ENCODE results near the gene BMP5. TPM values are rescaled to one million over a fixed set of nuclear protein-coding genes. Genes with fewer than 3 reads are reported as not detected.
"Not testable (repeated sequence)": the region's sequence is repeated elsewhere in the genome, so short reads cannot be mapped to it uniquely, and the experiment has no call there.

Gene BMP5
- not detected for total RNA-seq

- POLR2A ChIA-PET, result no interaction called here
Observed at GRCh38 chr6:55875400-55875799, at the start of gene BMP5. BMP5 (minus strand) TSS chr6:55875590; CDS start chr6:55874865, 725 bp downstream.

GRCh38 chr6:55922406-55922805 is 47.0 kb upstream of the BMP5 start:
- POLR2A ChIA-PET, result no interaction called here
- CTCF ChIA-PET, result no interaction called here

More at GRCh38 chr6:55875400-55875799, at the start of gene BMP5:
- CTCF ChIA-PET, result no interaction called here

- POLR2A ChIA-PET, result no interaction called here
- CTCF ChIA-PET, result no interaction called here
Observed at GRCh38 chr6:55919716-55920308, 44.4 kb upstream of the BMP5 start.

GRCh38 chr6:55918639-55919038 is 43.2 kb upstream of the BMP5 start:
- POLR2A ChIA-PET, result no interaction called here

GRCh38 chr6:55917751-55918415 is 42.5 kb upstream of the BMP5 start:
- POLR2A ChIA-PET, result no interaction called here
- CTCF ChIA-PET, result no interaction called here

More at GRCh38 chr6:55918639-55919038, 43.2 kb upstream of the BMP5 start:
- CTCF ChIA-PET, result no interaction called here

DNA sequence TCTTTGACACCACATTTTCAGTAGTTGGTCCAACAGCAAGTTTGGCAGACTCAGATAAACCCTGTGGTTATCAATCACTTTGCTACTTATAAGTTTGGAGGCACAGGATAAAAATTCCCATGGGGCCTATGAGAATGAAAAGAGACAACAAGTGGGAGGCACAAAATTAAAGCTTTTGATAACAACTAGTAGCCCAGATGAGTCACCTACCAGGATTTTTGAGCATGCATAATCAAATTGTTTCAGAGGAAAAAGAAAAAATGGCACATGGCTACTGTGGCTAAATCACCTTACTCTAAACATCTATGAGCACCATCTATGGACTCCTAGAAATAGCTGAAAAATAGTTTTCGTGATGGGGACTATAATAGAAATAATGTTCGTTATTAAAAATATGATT is 40.8 kb upstream of the BMP5 start:
- POLR2A ChIA-PET, result no interaction called here
- CTCF ChIA-PET, result no interaction called here

DNA sequence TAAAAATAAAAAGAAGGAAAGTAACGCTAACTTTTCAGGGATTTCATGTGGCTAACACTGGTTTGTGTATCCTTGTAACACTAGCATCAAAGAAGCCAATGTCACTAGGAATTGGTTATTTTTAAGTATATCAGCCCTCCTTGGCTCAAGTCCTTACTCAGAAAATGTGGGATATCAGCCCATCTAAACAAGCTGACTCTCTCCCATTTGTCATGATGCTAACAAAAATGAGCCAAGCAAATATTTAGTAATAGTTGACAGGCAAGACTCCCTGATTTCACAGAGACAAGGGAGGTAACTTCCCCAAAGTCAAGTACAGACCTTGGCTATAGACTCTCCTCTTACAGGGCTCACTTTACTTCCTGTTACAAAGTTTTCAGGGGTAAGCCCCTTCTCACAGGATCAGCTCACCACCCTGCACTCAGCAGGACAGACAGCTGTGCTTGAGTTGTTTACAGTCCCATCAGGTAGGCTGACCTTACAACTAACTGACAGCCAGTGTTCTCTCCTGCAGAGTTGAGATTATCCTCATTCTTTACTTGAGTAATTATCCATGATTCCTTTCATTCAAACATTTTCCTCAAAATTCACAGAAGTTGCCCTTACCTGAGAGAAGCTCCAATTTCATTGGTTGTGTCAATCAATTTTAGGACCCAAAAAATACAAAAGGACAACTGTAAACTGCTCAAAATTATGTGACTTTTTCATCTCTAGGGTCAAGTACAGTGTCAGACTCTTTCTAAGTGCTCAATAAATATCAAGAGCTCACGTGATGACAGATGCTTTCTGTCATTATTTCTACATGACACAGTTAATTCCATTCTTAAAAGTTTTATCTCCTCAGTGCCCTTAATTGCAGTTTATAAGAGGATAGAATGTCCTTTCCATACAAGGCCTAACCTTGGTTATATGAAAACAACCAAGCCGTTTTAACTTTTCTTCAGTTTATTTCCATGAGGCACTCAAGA is 38.1 kb upstream of the BMP5 start:
- CTCF ChIA-PET, result no interaction called here
- POLR2A ChIA-PET, result no interaction called here

DNA sequence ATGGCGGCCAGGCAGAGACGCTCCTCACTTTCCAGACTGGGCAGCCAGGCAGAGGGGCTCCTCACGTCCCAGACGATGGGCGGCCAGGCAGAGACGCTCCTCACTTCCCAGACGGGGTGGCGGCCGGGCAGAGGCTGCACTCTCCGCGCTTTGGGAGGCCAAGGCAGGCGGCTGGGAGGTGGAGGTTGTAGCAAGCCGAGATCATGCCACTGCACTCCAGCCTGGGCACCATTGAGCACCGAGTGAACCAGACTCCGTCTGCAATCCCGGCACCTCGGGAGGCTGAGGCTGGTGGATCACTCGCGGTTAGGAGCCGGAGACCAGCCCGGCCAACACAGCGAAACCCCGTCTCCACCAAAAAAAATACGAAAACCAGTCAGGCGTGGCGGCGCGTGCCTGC is 35.1 kb upstream of the BMP5 start:
- CTCF ChIA-PET, POLR2A ChIA-PET: not testable (repeated sequence)

- CTCF ChIA-PET, POLR2A ChIA-PET: not testable (repeated sequence)
Observed at GRCh38 chr6:55909911-55910310, 34.5 kb upstream of the BMP5 start.

DNA sequence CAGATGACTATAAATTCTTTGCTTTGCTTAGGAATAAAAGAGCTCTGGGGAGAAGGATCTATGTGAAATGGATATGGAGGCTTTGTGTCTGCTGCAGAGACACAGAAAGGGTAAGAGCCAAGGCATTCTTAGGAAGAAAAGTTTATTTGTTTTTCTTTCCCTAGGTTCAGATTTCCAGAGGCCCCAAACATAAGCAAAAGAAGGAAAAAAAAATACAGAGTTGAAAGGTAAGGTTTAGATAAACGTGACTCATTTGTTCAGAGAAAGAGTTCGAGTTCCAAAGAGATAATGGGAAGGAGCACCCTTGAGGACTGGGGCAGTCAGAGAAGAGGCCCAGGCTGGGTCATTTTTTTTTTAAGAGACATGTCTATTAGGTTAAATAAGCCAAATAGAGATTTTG is 27.4 kb upstream of the BMP5 start:
- ChIA-PET CTCF (no interaction called here), POLR2A (no interaction called here)

DNA sequence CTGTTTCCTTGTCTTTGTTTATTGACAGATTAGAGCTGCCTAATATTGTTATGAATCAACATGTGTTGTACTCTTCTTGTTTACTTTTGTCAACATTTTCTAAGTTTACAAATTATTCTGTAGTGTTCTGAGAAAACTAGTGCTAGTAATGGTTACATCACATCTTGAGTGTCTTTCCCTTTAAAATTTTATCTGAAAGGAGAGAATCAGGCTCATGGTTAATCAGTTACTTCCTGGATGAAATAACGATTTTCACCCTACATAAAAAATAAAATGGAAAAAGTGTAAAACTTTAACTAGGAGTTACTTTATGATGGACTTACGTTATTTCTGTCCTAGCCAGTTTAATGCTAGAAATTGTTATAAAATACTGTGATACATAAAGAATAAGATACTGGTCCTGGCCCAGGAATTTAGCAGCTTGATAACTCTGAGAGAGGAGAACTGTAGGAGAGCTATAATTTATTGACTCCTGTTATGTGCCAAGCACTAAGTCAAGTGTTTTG is 26.4 kb upstream of the BMP5 start:
- CTCF ChIA-PET, result no interaction called here
- POLR2A ChIA-PET, result no interaction called here

- CTCF ChIA-PET, result no interaction called here
- POLR2A ChIA-PET, result no interaction called here
Observed at GRCh38 chr6:55898342-55898741, 23.0 kb upstream of the BMP5 start.

DNA sequence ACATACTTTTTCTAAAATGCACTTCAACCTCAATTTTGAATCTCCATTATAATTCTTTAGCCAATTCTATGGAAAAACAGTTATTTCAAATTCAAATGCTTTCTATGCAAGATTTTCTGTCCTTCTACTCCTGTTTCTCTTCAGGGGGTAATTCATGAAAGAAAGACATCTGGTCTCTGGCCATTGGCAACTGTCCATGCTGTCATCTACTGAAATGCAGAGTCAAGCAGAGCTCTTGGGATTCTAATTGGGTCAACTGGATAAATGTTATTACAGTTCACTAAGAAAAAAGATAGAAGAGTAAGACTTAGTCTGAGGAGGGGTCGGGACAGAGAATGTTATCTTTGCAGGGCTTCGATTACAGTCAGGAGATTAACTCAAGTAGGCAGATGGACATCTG is 22.0 kb upstream of the BMP5 start:
- ChIA-PET POLR2A (no interaction called here), CTCF (no interaction called here)

GRCh38 chr6:55895972-55896730 is 20.8 kb upstream of the BMP5 start:
- CTCF ChIA-PET, result no interaction called here
- POLR2A ChIA-PET, result no interaction called here

DNA sequence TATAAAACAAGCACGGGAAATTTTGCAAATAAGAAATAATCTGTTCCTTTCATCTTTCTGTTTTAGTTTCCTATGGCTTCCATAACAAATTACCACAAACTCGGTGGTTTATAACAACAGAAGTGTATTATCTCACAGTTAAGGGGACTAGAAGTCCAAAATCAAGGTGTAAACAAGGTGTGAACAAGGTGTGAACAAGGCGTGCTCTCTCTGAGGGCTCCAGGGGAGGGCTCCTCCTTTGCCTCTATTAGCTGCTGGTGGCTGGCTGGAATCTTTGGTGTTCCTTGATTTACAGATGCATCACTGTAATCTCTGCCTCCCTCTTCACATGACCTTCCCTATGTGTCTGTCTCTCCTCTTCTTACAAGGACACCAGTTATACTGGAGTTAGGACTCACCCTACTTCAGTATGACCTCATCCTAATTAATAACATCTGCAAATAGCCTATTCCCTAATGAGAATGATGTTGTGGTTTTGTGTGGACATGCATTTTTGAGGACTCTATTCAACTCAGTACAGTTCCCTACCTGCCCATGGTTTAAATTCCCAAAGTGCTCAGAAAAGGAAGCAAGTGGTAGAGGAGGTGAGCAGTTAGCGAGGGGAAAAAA is 17.5 kb upstream of the BMP5 start:
- ChIA-PET CTCF (no interaction called here), POLR2A (no interaction called here)

DNA sequence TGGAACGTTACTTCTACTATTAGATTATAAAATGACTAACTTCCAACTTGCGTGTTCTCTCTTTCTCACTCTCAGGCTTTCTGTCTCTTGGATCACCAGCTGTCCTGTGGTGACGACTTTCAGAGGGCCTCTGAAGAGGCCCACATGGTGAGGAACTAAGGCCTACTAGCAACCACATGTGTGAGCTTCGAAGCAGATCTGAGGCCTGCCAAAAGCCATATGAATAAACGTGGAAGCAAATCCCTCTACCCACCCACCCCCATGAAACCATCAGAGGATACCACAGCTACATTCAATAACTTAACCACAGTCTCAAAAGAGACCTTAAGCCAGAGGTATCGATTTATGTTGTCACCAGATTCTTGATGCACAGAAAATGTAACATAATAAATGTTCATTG is 13.5 kb upstream of the BMP5 start:
- POLR2A ChIA-PET, result no interaction called here
- CTCF ChIA-PET, result no interaction called here

DNA sequence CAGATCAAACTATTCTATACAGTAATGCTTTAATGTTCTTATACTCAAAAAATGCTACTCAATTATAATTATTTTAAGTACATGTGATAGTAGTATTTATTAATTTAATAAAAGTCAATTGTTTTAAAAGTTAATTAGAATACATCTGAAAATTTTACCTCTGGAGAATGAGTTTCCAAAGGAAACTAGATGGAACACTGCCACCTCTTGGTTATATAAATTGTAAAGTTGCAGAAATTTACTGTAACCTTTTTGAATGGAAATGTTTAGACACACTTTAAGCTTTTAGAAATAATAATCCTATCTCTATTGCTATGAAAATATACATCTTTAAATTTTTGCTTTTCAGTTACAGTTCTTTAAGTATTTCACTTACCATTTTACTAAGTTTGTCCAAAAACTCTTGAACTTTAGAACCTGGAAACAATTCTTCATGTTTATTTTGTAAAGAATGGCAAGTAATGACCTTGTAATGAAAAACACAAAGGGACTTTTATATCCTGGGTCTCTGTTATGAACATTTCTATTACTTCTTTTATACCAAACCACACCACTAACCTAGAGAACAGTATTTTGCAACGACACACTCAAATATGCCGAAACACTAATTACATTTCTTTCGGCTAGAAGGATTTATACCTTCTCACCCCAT is 10.9 kb upstream of the BMP5 start:
- CTCF ChIA-PET, result no interaction called here

GRCh38 chr6:55882718-55883569 is 7.6 kb upstream of the BMP5 start:
- CTCF ChIA-PET, result no interaction called here
- POLR2A ChIA-PET, result no interaction called here

More for the DNA sequence above, 10.9 kb upstream of the BMP5 start:
- POLR2A ChIA-PET, result no interaction called here

- ChIA-PET CTCF (no interaction called here), POLR2A (no interaction called here)
Observed at GRCh38 chr6:55877283-55877682, 1.9 kb upstream of the BMP5 start.
